ENCODE results near the gene ADD1.
A peak's percentile ranks its signal among the peaks of the same experiment; 100 is the strongest.
"Not testable (repeated sequence)": the region's sequence is repeated elsewhere in the genome, so short reads cannot be mapped to it uniquely, and the experiment has no call there.

The ADD1 gene

GRCh38 chr4:2911868-2912267 is 68.2 kb downstream of the ADD1 start:
- H3K36me3 ChIP-seq (ENCODE audit: control insufficient read depth, insufficient read depth, low read length), result peaks cover 95% of the 10 kb centered on the region
- WGBS, 2 experiments (ENCODE audit: insufficient coverage in 2 of 2), result 89 to 100% methylated on average over 3 of the region's 3 CpGs
- no peaks in the 10 kb centered on the region for H3K4me1 ChIP-seq (ENCODE audit: control insufficient read depth, insufficient read depth, low read length, poor library complexity, severe bottlenecking)
- H3K27ac ChIP-seq (ENCODE audit: low read depth, low read length, severe bottlenecking), result no peak overlapping the region
- no peak overlapping the region for H3K4me3 ChIP-seq (ENCODE audit: extremely low read depth, insufficient read depth, low read length, poor library complexity, severe bottlenecking)
- H3K9me3 ChIP-seq (ENCODE audit: control insufficient read depth, low read length), result no peaks in the 10 kb centered on the region

- 95% methylated on average over 6 of the region's 6 CpGs for WGBS, 2 experiments (ENCODE audit: insufficient coverage in 2 of 2)
- H3K27ac ChIP-seq (ENCODE audit: low read depth, low read length, severe bottlenecking), result no peak overlapping the region
- no peaks in the 10 kb centered on the region for H3K4me1 ChIP-seq (ENCODE audit: control insufficient read depth, insufficient read depth, low read length, poor library complexity, severe bottlenecking)
- no peaks in the 10 kb centered on the region for H3K9me3 ChIP-seq (ENCODE audit: control insufficient read depth, low read length)
- H3K36me3 ChIP-seq (ENCODE audit: control insufficient read depth, insufficient read depth, low read length), result peaks cover 90% of the 10 kb centered on the region
- no peak overlapping the region for H3K4me3 ChIP-seq (ENCODE audit: extremely low read depth, insufficient read depth, low read length, poor library complexity, severe bottlenecking)
Measured at GRCh38 chr4:2913168-2913567, 69.5 kb downstream of the ADD1 start.

GRCh38 chr4:2914256-2915126 is 70.8 kb downstream of the ADD1 start:
- H3K4me1 ChIP-seq (ENCODE audit: control insufficient read depth, insufficient read depth, low read length, poor library complexity, severe bottlenecking), result no peaks in the 10 kb centered on the region
- peaks cover 84% of the 10 kb centered on the region for H3K36me3 ChIP-seq (ENCODE audit: control insufficient read depth, insufficient read depth, low read length)
- no peaks in the 10 kb centered on the region for H3K9me3 ChIP-seq (ENCODE audit: control insufficient read depth, low read length)
- 90 to 96% methylated on average over 7 to 9 of the region's 16 CpGs for WGBS, 2 experiments (ENCODE audit: insufficient coverage in 2 of 2)
- no peak overlapping the region for H3K27ac ChIP-seq (ENCODE audit: low read depth, low read length, severe bottlenecking)
- H3K4me3 ChIP-seq (ENCODE audit: extremely low read depth, insufficient read depth, low read length, poor library complexity, severe bottlenecking), result no peak overlapping the region

- Histone ChIP-seq H3K4me3 (ENCODE audit: extremely low read depth, insufficient read depth, low read length, poor library complexity, severe bottlenecking) (no peak overlapping the region), H3K9me3 (ENCODE audit: control insufficient read depth, low read length) (no peaks in the 10 kb centered on the region), H3K36me3 (ENCODE audit: control insufficient read depth, insufficient read depth, low read length) (peaks cover 83% of the 10 kb centered on the region), H3K27ac (ENCODE audit: low read depth, low read length, severe bottlenecking) (no peak overlapping the region), H3K4me1 (ENCODE audit: control insufficient read depth, insufficient read depth, low read length, poor library complexity, severe bottlenecking) (no peaks in the 10 kb centered on the region)
- WGBS, 2 experiments (ENCODE audit: insufficient coverage in 2 of 2), result 84 to 87% methylated on average over 8 of the region's 9 CpGs
Measured at GRCh38 chr4:2915789-2916188, 72.1 kb downstream of the ADD1 start.

- not testable (repeated sequence) for H3K9me3 ChIP-seq (ENCODE audit: control insufficient read depth, low read length); H3K27ac ChIP-seq (ENCODE audit: low read depth, low read length, severe bottlenecking); H3K4me3 ChIP-seq (ENCODE audit: extremely low read depth, insufficient read depth, low read length, poor library complexity, severe bottlenecking); H3K4me1 ChIP-seq (ENCODE audit: control insufficient read depth, insufficient read depth, low read length, poor library complexity, severe bottlenecking)
- 78% methylated on average over 1 of the region's 2 CpGs; no CpG with 5 or more reads in 1 of the 2 experiments for WGBS, 2 experiments (ENCODE audit: insufficient coverage in 2 of 2)
- peaks cover 79% of the 10 kb centered on the region for H3K36me3 ChIP-seq (ENCODE audit: control insufficient read depth, insufficient read depth, low read length)
Measured at GRCh38 chr4:2916696-2917095, 73.1 kb downstream of the ADD1 start.

GRCh38 chr4:2918300-2918699 is 74.7 kb downstream of the ADD1 start:
- H3K27ac ChIP-seq (ENCODE audit: low read depth, low read length, severe bottlenecking); H3K4me3 ChIP-seq (ENCODE audit: extremely low read depth, insufficient read depth, low read length, poor library complexity, severe bottlenecking); H3K9me3 ChIP-seq (ENCODE audit: control insufficient read depth, low read length): not testable (repeated sequence)
- peaks cover 13% of the 10 kb centered on the region for H3K4me1 ChIP-seq (ENCODE audit: control insufficient read depth, insufficient read depth, low read length, poor library complexity, severe bottlenecking)
- WGBS, 2 experiments (ENCODE audit: insufficient coverage in 2 of 2), result no CpG with 5 or more reads among the region's 2 CpGs
- peaks cover 66% of the 10 kb centered on the region for H3K36me3 ChIP-seq (ENCODE audit: control insufficient read depth, insufficient read depth, low read length)

- Histone ChIP-seq H3K4me1 (ENCODE audit: control insufficient read depth, insufficient read depth, low read length, poor library complexity, severe bottlenecking) (peaks cover 17% of the 10 kb centered on the region), H3K36me3 (ENCODE audit: control insufficient read depth, insufficient read depth, low read length) (peaks cover 66% of the 10 kb centered on the region)
- H3K27ac ChIP-seq (ENCODE audit: low read depth, low read length, severe bottlenecking); H3K4me3 ChIP-seq (ENCODE audit: extremely low read depth, insufficient read depth, low read length, poor library complexity, severe bottlenecking); H3K9me3 ChIP-seq (ENCODE audit: control insufficient read depth, low read length): not testable (repeated sequence)
- 83 to 92% methylated on average over 2 to 4 of the region's 8 CpGs for WGBS, 2 experiments (ENCODE audit: insufficient coverage in 2 of 2)
Measured at GRCh38 chr4:2918714-2919113, 75.1 kb downstream of the ADD1 start.

- not testable (repeated sequence) for H3K4me3 ChIP-seq (ENCODE audit: extremely low read depth, insufficient read depth, low read length, poor library complexity, severe bottlenecking); H3K9me3 ChIP-seq (ENCODE audit: control insufficient read depth, low read length)
- Histone ChIP-seq H3K4me1 (ENCODE audit: control insufficient read depth, insufficient read depth, low read length, poor library complexity, severe bottlenecking) (peaks cover 18% of the 10 kb centered on the region), H3K27ac (ENCODE audit: low read depth, low read length, severe bottlenecking) (peak overlapping the region; percentile 91), H3K36me3 (ENCODE audit: control insufficient read depth, insufficient read depth, low read length) (peaks cover 67% of the 10 kb centered on the region)
- 55 to 61% methylated on average over 4 to 5 of the region's 7 CpGs for WGBS, 2 experiments (ENCODE audit: insufficient coverage in 2 of 2)
Measured at GRCh38 chr4:2922453-2923101, 78.9 kb downstream of the ADD1 start.

- 85 to 88% methylated on average over 10 of the region's 10 CpGs for WGBS, 2 experiments (ENCODE audit: insufficient coverage in 2 of 2)
- no peak overlapping the region for H3K4me3 ChIP-seq (ENCODE audit: extremely low read depth, insufficient read depth, low read length, poor library complexity, severe bottlenecking)
- peaks cover 18% of the 10 kb centered on the region for H3K4me1 ChIP-seq (ENCODE audit: control insufficient read depth, insufficient read depth, low read length, poor library complexity, severe bottlenecking)
- peaks cover 70% of the 10 kb centered on the region for H3K36me3 ChIP-seq (ENCODE audit: control insufficient read depth, insufficient read depth, low read length)
- no peaks in the 10 kb centered on the region for H3K9me3 ChIP-seq (ENCODE audit: control insufficient read depth, low read length)
- H3K27ac ChIP-seq (ENCODE audit: low read depth, low read length, severe bottlenecking), result peak overlapping the region; percentile 91
Measured at GRCh38 chr4:2923141-2923551, 79.5 kb downstream of the ADD1 start.

GRCh38 chr4:2923668-2924173 is 80.1 kb downstream of the ADD1 start:
- H3K4me1 ChIP-seq (ENCODE audit: control insufficient read depth, insufficient read depth, low read length, poor library complexity, severe bottlenecking), result peaks cover 18% of the 10 kb centered on the region
- H3K27ac ChIP-seq (ENCODE audit: low read depth, low read length, severe bottlenecking), result peak overlapping the region; percentile 91
- H3K4me3 ChIP-seq (ENCODE audit: extremely low read depth, insufficient read depth, low read length, poor library complexity, severe bottlenecking), result no peak overlapping the region
- H3K9me3 ChIP-seq (ENCODE audit: control insufficient read depth, low read length), result no peaks in the 10 kb centered on the region
- peaks cover 75% of the 10 kb centered on the region for H3K36me3 ChIP-seq (ENCODE audit: control insufficient read depth, insufficient read depth, low read length)
- 95 to 96% methylated on average over 11 of the region's 16 CpGs for WGBS, 2 experiments (ENCODE audit: insufficient coverage in 2 of 2)

GRCh38 chr4:2924286-2924685 is 80.6 kb downstream of the ADD1 start:
- WGBS, 2 experiments (ENCODE audit: insufficient coverage in 2 of 2), result 96 to 100% methylated on average over 7 to 8 of the region's 8 CpGs
- Histone ChIP-seq H3K4me3 (ENCODE audit: extremely low read depth, insufficient read depth, low read length, poor library complexity, severe bottlenecking) (no peak overlapping the region), H3K36me3 (ENCODE audit: control insufficient read depth, insufficient read depth, low read length) (peaks cover 75% of the 10 kb centered on the region), H3K4me1 (ENCODE audit: control insufficient read depth, insufficient read depth, low read length, poor library complexity, severe bottlenecking) (peaks cover 18% of the 10 kb centered on the region), H3K9me3 (ENCODE audit: control insufficient read depth, low read length) (no peaks in the 10 kb centered on the region), H3K27ac (ENCODE audit: low read depth, low read length, severe bottlenecking) (no peak overlapping the region)
